GM18873 (cell line): ENCODE data around the gene AIMP1.
A peak's percentile ranks its signal among the peaks of the same experiment; 100 is the strongest.

Experiments used
- ATAC-seq: cut with Tn5 transposase; IDR thresholded peaks from one replicate; pipeline ENCODE4 v1.9.1; 2021; ENCODE audit warnings: mild to moderate bottlenecking, moderate library complexity, moderate number of reproducible peaks; ENCODE audit not compliant: unreplicated experiment, low FRiP score

The AIMP1 gene

GRCh38 chr4:106315968-106316772 lies at the start of gene AIMP1, which contains the start of gene TBCK:
Gene AIMP1, plus strand, starts transcription at chr4:106316550. Its CDS starts 8,460 bp downstream, at chr4:106325010.
Gene TBCK, minus strand, starts transcription at chr4:106316209. Its CDS starts 7,249 bp downstream, at chr4:106308960.
- peak; percentile 80 for ATAC-seq

GRCh38 chr4:106268786-106269185 lies 47.6 kb upstream of the AIMP1 start:
- no peak for ATAC-seq

DNA sequence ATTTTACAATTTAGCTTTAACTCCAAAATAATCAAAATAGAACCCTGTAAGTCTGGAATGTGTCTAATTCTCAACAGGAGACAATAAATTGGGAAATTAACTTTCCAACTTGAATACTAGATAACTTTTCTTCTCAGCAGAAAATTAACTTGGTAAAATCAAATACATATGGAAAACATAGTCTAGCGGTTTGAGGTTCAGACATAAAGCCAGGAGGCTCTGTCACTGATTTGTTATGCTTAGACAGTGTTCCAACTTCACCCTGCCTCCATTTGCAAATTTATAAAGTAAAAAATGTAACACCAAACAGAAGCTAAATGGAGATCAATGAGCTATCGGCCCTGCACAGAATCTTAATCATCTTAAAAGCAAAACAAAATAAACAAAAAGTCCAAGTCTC lies 46.6 kb upstream of the AIMP1 start:
- no peak for ATAC-seq

- ATAC-seq = no peak
These were observed 45.6 kb upstream of the AIMP1 start for GRCh38 chr4:106270736-106271135.

- no peak for ATAC-seq
These were observed 42.5 kb upstream of the AIMP1 start for GRCh38 chr4:106273831-106274230.

DNA sequence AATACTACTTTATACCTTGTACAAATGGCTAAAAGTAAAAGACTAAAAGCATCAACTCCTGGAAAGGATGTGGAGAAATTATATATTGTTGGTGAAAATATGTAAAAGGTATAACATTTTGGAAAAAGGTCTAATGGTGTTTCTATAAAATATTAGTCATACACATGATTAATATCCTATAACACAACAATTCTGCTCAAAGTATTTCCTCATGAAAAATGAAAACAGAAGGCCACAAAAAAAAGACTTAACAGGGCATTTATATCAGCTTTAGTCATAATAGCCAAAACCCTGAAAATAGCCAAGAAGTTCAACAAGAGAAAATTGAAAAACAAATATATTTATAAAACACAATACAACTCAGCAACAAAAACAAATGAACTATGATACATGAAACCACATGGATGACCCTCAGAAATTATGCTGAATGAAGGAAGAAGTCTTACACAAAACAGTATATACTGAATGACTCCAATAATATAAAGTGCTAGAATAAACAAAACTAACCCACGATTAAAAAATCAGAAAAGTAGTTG lies 39.1 kb upstream of the AIMP1 start:
- ATAC-seq = no peak

DNA sequence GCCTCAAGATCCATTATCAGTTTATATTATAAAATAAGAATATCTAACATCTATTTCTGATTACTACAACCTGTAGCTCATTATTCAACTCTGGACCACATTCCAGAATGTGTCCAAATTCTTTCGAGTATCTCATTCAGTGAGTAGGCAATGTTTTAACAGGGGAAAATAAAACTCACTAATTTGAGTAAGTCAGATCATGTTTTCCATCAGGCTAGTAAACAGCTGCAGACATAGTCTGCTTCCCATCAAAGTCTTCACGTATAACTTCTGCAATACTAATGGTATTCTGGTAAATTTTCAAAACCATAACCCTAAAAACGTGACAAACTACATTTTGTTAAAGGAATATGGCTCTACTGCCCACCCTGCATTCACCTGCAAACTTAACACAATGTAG lies 32.1 kb upstream of the AIMP1 start:
- ATAC-seq = no peak

DNA sequence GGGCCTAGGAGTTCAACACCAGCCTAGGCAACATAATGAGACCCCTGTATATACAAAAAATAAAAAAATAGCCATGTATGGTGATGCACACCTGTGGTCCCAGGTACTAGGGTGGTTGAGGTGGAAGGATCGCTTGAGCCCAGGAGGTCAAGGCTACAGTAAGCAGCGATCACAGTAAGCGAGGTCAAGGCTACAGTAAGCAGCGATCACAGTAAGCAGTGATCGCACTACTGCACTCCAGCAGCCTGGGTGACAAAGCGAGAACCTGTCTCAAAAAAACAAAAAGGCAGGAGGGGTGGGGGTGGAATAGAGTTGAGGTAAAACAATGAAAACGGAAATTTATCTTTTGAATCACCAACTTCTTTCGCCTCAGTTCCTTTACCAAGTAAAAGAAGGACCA lies 29.7 kb upstream of the AIMP1 start:
- no peak for ATAC-seq

- ATAC-seq = no peak
These were observed 28.9 kb upstream of the AIMP1 start for GRCh38 chr4:106287353-106287969.

DNA sequence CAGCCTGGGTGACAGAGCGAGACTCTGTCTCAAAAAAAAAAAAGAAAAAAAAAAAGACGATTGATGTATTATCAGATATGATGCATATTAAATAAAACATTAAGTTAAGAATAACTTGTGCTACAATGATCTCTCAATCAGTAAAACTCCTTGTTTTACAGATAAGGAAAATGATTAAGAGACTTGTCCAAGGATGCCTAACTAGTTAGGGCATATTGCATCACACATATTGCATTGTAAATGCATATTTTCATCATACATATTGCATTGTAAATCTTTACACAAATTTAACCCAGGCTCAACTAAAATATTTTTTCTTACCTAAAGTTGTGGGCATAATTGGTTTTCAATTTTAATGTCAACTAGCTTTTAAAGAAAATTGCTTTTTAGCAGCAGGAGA lies 26.6 kb upstream of the AIMP1 start:
- no peak for ATAC-seq

- ATAC-seq = no peak
These were observed 24.7 kb upstream of the AIMP1 start for GRCh38 chr4:106291678-106292077.

- ATAC-seq = no peak
These were observed 22.3 kb upstream of the AIMP1 start for GRCh38 chr4:106294062-106294461.

DNA sequence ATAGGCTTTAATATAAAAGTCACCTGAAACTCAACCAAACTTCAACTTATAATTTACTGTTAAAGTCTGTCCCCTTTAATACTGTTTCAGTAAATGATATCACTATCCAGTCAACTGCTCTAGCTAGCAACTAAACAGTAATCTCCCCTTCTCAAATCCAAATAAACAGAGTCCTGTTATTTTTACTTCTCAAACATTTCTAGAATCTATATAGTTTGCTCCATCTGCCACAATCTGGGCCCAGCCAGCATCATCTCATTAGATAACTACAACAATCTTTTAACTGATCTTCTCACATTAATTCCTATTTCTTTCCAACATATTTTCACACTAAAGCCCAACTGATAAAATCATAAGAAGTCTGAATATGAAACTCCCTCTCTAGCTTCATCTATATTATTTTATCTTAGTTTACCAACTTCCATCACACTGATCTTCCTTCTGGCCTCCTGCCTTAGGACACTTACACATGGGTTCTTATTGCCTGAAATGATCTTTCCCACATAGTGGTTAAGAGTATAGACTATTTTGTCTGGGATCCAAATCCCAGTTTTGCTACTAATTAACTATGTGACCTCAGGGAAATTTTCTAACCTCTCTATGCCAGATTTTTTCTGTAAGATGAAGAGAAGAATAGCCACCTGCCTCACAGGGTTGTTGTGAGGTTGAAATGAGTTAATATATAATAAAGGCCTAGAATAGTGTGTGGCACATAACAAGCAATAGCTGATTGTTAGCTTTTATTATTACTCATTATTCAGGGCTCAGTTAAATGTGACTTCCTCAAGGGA lies 18.9 kb upstream of the AIMP1 start:
- ATAC-seq = no peak

DNA sequence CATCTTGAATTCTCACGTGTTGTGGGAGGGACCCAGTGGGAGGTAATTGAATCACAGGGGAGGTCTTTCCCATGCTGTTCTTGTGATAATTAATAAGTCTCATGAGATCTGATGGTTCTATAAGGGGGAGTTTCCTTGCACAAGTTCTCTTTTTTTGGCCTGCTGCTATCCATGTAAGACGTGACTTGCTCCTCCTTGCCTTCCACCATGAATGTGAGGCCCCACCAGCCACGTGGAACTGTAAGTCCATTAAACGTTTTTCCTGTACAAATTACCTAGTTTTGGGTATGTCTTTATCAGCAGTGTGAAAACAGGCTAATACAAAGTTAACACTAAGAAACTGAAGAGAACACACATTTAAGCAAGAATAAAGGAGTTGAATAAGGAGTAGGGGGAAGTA lies 16.4 kb upstream of the AIMP1 start:
- ATAC-seq = no peak

- no peak for ATAC-seq
These were observed 14.8 kb upstream of the AIMP1 start for GRCh38 chr4:106301393-106302061.

GRCh38 chr4:106302062-106302438 lies 14.3 kb upstream of the AIMP1 start:
- no peak for ATAC-seq

GRCh38 chr4:106303548-106304281 lies 12.6 kb upstream of the AIMP1 start:
- no peak for ATAC-seq

DNA sequence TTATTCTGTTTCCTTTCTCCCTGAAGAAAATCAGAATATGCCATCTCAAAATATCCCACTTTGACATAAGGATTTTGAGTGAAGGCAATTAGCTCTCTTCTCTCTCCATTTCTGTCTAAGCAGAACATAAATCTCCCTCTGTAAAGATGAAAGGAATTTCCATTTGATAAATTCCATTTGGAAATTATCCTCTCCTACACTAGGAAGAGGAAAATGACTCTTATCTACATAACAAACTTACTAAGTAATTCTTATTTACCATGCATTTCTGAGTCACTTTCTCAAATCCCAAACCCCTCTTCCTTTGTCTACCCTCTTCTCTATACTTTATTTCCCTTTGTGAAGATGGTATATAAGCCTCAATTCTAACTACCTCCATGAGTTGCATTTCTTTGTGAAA lies 11.7 kb upstream of the AIMP1 start:
- no peak for ATAC-seq

DNA sequence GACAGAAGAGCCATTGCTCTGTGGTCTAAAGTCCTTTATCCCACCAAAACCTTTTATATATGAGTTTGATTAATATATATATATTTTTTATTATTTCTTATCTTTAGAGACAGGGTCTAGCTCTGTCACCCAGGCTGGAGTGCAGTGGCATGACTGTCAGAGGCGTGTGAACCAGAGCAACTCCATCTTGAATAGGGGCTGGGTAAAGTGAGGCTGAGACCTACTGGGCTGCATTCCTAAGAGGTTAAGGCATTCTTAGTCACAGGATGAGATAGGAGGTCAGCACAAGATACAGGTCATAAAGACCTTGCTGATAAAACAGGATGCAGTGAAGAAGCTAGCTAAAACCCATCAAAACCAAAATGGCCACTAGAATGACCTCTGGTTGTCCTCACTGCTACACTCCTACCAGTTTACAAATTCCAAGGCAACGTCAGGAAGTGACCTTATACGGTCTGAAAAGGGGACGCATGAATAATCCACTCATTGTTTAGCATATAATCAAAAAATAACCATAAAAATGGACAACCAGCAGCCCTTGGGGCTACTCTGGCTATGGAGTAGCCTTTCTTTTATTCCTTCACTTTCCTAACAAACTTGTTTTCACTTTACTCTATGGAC lies 10.8 kb upstream of the AIMP1 start:
- ATAC-seq = no peak
